Colonic mucosa (tissue), 4 donors: ENCODE data around the gene CCL13. TPM values are rescaled to one million over a fixed set of nuclear protein-coding genes. Genes with fewer than 3 reads are reported as not detected.

ENCODE experiments used
- DNase-seq: peaks from one replicate; pipeline ENCODE4 v3.0.0-alpha.2; 2020
- H3K27ac ChIP-seq: fragments of 200-600 bp; one replicate; pipeline ENCODE4 v1.8.0; 2021
- H3K27me3 ChIP-seq: fragments of 200-600 bp; one replicate; pipeline ENCODE4 v1.8.0; 2021
- H3K36me3 ChIP-seq: fragments of 200-600 bp; one replicate; pipeline ENCODE4 v1.8.0; 2021
- H3K4me1 ChIP-seq: fragments of 200-600 bp; one replicate; pipeline ENCODE4 v1.8.0; 2021; ENCODE audit warnings: mild to moderate bottlenecking
- H3K4me3 ChIP-seq: fragments of 200-600 bp; one replicate; pipeline ENCODE4 v1.8.0; 2021
- H3K9ac ChIP-seq, 2 donors: one replicate each; pipeline ENCODE4 v1.7.0; 2013; ENCODE audit warnings: control low read depth in 2 of 2, low read depth in 2 of 2, low read length in 2 of 2
- H3K9me3 ChIP-seq: fragments of 200-600 bp; one replicate; pipeline ENCODE4 v1.8.0; 2021
- CTCF ChIP-seq: fragments of 200-600 bp; IDR thresholded peaks from one replicate; pipeline ENCODE4 v1.8.0; 2022; ENCODE audit warnings: antibody characterized with exemption, mild to moderate bottlenecking
- intact Hi-C: fragments of 100-400 bp; cut with DNase I; formaldehyde crosslinking; loops from one replicate; pipeline ENCODE4 v1.14.1; 2022
- total RNA-seq, 2 donors: library from RNA; stranded (reverse); fragmentation: NEBNext Ultra II Directional in 1 of 2; extraction: Animal tissue kit (Norgen Biotek cat#: 25700) in 1 of 2; gene quantifications; one replicate each; pipeline ENCODE4 v1.2.1, GENCODE V29; 2021
- donor health status: healthy.
- donor health status: DM: no; HTN: no; CAD: no.
- donor health status: DM: no; HTN: no; CAD: no.

The CCL13 gene
- total RNA-seq, 2 donors from 2014 or later: 0.82 to 4.9 TPM

DNA sequence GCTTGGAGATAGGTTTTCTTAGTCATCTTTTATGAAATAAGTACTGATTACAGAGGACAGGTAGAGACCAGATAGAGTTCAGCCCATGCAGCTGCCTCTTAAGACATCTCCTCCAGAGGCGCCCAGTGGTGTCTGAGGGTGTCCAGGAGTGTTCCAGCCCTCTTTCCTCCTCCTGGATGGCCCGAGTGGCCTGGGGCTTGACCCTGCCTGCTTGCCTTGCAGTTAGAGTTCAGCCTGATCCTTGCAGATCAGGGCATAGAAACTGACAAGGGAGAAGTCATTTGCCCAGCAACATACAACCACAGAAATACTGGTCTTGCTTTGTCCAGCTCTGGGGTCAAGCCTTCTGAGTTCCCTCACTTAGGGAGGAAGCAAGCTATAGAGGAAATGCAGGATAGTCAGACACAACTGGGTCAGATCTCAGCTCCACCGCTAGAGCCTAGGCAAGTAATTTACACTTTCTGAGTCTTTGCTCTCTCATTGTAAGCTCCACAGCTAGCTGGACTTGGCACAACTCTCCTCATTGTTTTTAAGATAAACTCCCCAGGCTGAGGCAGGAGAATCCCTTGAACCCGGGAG lies 10.3 kb downstream of the CCL13 start:
- no peak for DNase-seq
- intact Hi-C loops: no loop called here
- Histone ChIP-seq H3K27ac (no peak overlapping the region), H3K9me3 (no peaks in the 10 kb centered on the region), H3K27me3 (no peaks in the 10 kb centered on the region), H3K4me3 (no peak overlapping the region), H3K4me1 (no peaks in the 10 kb centered on the region), H3K9ac (no peak overlapping the region), H3K36me3 (no peaks in the 10 kb centered on the region)
- TF ChIP-seq CTCF: no peak

GRCh38 chr17:34367486-34368195 lies 11.4 kb downstream of the CCL13 start:
- Histone ChIP-seq H3K9me3 (no peaks in the 10 kb centered on the region), H3K27ac (no peak overlapping the region), H3K4me1 (no peaks in the 10 kb centered on the region), H3K27me3 (no peaks in the 10 kb centered on the region), H3K36me3 (no peaks in the 10 kb centered on the region), H3K9ac (no peak overlapping the region), H3K4me3 (no peak overlapping the region)
- intact Hi-C loops: no loop called here
- no peak for TF ChIP-seq CTCF
- DNase-seq: no peak

DNA sequence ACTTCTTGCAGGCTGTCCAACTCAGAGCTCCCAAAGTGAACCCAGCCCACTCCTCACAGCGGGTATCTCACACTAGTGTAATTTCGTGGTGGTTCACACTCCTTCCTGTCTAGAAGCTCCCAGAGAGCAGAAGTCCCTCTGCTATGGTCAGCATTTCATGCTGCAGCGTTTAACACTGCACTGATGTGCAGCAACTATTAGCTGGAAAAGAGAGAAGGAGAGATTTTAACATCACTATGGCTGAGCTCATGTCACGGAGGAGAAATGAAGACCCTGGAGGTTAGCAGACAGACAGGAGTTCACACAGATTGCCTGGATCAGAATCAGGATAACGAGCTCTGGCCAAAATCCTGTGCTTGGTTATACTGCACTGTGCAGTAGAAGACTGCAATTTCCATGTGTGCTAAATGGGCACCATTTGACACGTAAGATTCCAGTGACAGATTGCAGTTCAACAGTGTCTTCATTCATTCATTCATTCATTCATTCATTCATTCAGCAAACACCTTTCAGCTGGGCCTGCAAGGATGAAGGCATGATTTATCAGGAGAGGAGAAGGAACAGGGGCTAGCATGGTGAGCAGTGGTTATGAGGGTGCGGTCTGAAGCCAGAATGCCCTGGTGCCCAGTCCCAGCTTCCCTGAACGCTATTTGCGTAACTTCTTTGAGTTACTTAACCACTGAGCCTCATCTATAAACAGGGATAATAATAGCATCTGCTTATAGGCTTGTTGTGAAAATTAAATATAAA lies 12.1 kb downstream of the CCL13 start:
- H3K36me3 ChIP-seq: no peaks in the 10 kb centered on the region
- no peaks in the 10 kb centered on the region for H3K9me3 ChIP-seq
- no peak overlapping the region for H3K9ac ChIP-seq
- TF ChIP-seq CTCF: no peak
- H3K4me1 ChIP-seq: no peaks in the 10 kb centered on the region
- H3K4me3 ChIP-seq: no peak overlapping the region
- intact Hi-C loops: no loop called here
- no peak overlapping the region for H3K27ac ChIP-seq
- no peaks in the 10 kb centered on the region for H3K27me3 ChIP-seq
- DNase-seq: no peak

DNA sequence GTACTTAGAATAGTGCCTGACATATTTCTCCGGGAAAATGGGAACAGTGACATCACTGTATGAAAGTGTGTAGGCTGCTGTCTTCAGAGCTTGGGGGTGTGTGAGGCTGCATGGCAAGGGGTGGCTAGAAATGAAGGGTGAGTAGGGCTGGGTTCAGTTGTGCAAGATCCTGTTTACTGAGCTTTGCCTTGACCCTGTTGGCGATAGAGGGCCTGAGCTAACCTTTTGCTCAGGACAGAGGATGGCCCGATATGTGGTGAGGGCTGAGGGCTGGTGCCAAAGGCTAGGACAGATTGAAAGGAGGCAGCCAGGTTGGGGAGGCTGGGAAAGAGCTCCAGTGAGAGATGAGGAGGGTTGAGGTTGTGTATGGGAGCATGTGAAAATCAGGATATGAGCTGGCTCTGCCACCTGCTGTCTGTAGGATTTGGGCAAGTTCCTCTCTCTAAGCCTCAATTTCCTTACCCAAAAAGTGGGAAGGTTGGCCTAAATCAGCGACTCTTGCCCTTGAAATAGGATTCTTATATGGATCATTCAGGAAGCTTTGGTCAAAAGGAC lies 12.7 kb downstream of the CCL13 start:
- DNase-seq: peak; percentile 13
- intact Hi-C loops: no loop called here

More for the DNA sequence above, 12.7 kb downstream of the CCL13 start:
- Histone ChIP-seq H3K27me3 (no peaks in the 10 kb centered on the region), H3K4me3 (no peak overlapping the region), H3K27ac (no peak overlapping the region), H3K36me3 (no peaks in the 10 kb centered on the region), H3K9ac (no peak overlapping the region), H3K9me3 (no peaks in the 10 kb centered on the region), H3K4me1 (no peaks in the 10 kb centered on the region)
- TF ChIP-seq CTCF: no peak
